Activated T-helper 2 cell treated with anti-CD3 and anti-CD28 coated beads, Interferon-gamma antibody, Interleukin-2, Interleukin-4, amounts not matched to agents 10 μg/mL and 5 μg/mL and 100 μg/mL, durations not matched to agents 14 hours and 24 hours and 36 hours (primary cell): Measurements from ENCODE around the gene STRADB. TPM values are rescaled to one million over a fixed set of nuclear protein-coding genes. Genes with fewer than 3 reads are reported as not detected.
"Not testable (repeated sequence)": the region's sequence is repeated elsewhere in the genome, so short reads cannot be mapped to it uniquely, and the experiment has no call there.

Source experiments
- DNase-seq: peaks from one replicate; pipeline ENCODE4 v3.0.0; 2021; ENCODE audit warnings: low spot score
- H3K27ac Mint-ChIP-seq: one replicate; pipeline ENCODE4 v1.8.0; 2021; ENCODE audit warnings: mixed read lengths
- H3K27me3 Mint-ChIP-seq: one replicate; pipeline ENCODE4 v1.8.0; 2021; ENCODE audit warnings: low read depth, mixed read lengths
- H3K36me3 Mint-ChIP-seq: one replicate; pipeline ENCODE4 v1.8.0; 2021; ENCODE audit warnings: low read depth, mixed read lengths
- H3K4me1 Mint-ChIP-seq: one replicate; pipeline ENCODE4 v1.8.0; 2021; ENCODE audit warnings: low read depth, mixed read lengths
- H3K4me3 Mint-ChIP-seq: one replicate; pipeline ENCODE4 v1.8.0; 2021; ENCODE audit warnings: low read depth, mild to moderate bottlenecking, moderate library complexity, mixed read lengths
- H3K9me3 Mint-ChIP-seq: one replicate; pipeline ENCODE4 v1.8.0; 2021; ENCODE audit warnings: mixed read lengths
- intact Hi-C: fragments of 100-400 bp; cut with micrococcal nuclease; formaldehyde crosslinking; loops from one replicate; pipeline ENCODE4 v1.15.1; 2023
- total RNA-seq: library from RNA; stranded (reverse); gene quantifications from 2 replicates; pipeline ENCODE4 v1.2.3, GENCODE V29; 2022

The STRADB gene
- total RNA-seq, 1 donor from 2014 or later = 20.7 TPM

DNA sequence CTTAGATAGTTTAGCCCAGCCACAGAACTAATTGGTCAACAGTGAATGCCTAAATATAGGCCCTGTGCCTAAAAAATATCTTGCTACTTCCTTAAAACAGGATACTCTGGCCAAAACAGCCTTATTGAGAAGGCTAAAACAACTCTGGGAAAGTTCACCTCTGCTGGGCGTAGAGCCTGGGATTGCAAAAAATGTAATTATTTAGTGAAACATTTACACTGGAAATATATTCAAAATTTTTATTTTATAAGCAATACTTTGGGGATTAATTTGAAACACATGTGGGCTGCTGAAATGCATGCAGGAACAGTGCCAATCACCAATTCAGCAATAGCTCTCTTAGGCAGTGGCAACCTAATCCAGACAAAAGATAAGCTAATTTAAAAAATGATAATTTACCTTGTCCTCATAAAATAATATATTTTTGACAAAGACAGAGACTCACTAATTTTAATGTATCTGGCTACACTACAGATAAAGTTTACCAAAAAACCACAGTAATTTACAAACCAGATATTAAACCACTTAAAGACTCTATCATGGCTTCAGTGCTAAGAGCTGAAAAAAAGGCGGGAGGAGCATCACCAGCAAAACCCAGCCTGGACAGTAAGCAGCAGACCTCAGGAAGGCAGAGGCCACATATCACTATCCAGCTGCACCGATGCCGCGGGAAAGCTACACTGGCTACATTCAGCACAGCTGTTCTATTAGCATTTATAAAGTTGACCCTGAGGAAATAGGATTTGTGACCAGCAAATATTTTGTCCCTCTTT, 18.7 kb upstream of the STRADB start:
- H3K27me3 Mint-ChIP-seq = no peaks in the 10 kb centered on the region
- H3K36me3 Mint-ChIP-seq = peaks cover 37% of the 10 kb centered on the region
- H3K27ac Mint-ChIP-seq = peak overlapping the region; percentile 83
- intact Hi-C loops = loop anchor here (1.0 to 2.0 kb wide), 3 partner anchors 14 to 18 kb away; partner anchors contain the start of genes STRADB and TRAK2
- no peak for DNase-seq
- H3K4me3 Mint-ChIP-seq = peak overlapping the region; percentile 52
- H3K4me1 Mint-ChIP-seq = peaks cover 39% of the 10 kb centered on the region
- H3K9me3 Mint-ChIP-seq = peaks cover 20% of the 10 kb centered on the region

DNA sequence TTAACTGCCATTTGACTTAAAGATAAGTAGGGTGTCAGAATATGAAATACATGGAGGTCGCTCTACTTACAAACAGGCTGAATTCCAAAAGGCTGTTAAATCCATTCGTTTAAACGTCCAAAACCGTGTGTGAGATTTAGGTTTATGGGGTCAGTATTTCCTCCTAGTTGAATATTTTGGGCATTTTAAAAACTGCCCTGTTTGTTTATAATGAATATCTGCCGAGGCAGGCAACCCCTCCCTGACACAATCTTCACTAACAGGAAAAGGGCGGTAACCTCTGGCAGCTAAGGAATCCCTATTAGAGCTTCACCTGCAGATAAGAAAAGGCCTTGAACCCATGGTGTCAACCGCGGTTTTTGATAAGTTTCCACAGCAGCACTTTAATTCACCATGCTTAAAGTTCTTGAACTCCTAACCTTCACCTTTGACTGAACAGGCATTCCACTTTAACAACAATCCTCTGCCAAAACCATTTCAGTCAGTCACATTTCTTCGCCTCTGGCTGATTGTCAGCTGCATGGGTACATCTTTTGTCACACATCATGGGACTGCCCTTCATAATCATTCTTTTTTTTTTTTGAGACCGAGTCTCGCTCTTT, 18.0 kb upstream of the STRADB start:
- H3K27ac Mint-ChIP-seq = peak overlapping the region; percentile 44
- peaks cover 38% of the 10 kb centered on the region for H3K36me3 Mint-ChIP-seq
- peaks cover 13% of the 10 kb centered on the region for H3K9me3 Mint-ChIP-seq
- no peak overlapping the region for H3K4me3 Mint-ChIP-seq
- DNase-seq = no peak
- peaks cover 39% of the 10 kb centered on the region for H3K4me1 Mint-ChIP-seq
- no peaks in the 10 kb centered on the region for H3K27me3 Mint-ChIP-seq
- intact Hi-C loops = loop anchor here (2.0 kb wide), 1 partner anchor 19 kb away; no protein-coding TSS in a partner anchor

DNA sequence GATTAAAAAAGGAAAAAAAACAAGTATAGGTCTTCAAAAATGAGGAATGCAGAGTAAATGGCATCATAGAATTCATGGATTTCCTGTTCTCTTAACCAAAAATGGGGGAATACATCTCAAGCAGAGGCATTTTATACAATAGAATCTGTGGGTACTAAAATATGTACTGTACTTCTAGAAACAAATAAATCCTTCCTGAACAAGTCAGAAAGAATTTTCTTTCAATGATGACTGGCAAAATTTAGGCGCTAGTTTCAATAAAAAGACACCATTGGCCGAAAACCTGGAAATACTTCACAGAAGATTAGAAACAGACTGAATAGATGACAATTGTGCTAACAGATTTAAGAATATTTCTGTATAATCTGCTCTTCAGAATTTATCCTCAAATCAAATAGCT, 15.4 kb upstream of the STRADB start:
- H3K9me3 Mint-ChIP-seq = peaks cover 10% of the 10 kb centered on the region
- H3K4me3 Mint-ChIP-seq = no peak overlapping the region
- H3K27me3 Mint-ChIP-seq = no peaks in the 10 kb centered on the region
- DNase-seq = no peak
- no peak overlapping the region for H3K27ac Mint-ChIP-seq
- intact Hi-C loops = no loop called here
- peaks cover 42% of the 10 kb centered on the region for H3K4me1 Mint-ChIP-seq
- peaks cover 30% of the 10 kb centered on the region for H3K36me3 Mint-ChIP-seq

DNA sequence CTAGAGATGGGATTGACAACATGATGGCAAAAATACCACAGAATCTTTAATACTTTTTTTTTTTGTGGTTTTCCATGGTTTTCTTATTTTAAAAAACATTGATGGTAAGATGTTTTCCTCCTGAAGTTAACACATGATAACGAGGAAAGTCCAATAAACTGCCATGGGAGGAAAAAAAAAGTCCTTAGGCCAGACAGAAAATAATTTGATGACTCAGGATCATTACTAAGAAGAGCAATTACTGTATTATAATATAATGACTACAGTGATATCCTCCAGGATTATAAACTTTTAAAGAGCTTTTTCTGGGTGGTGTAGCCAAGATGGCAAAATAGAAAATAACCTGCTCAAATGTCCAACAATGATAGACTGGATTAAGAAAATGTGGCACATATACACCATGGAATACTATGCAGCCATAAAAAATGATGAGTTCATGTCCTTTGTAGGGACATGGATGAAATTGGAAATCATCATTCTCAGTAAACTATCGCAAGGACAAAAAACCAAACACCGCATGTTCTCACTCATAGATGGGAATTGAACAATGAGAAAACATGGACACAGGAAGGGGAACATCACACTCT, 12.1 kb upstream of the STRADB start:
- H3K4me1 Mint-ChIP-seq = peaks cover 18% of the 10 kb centered on the region
- not testable (repeated sequence) for H3K9me3 Mint-ChIP-seq, H3K4me3 Mint-ChIP-seq

DNA sequence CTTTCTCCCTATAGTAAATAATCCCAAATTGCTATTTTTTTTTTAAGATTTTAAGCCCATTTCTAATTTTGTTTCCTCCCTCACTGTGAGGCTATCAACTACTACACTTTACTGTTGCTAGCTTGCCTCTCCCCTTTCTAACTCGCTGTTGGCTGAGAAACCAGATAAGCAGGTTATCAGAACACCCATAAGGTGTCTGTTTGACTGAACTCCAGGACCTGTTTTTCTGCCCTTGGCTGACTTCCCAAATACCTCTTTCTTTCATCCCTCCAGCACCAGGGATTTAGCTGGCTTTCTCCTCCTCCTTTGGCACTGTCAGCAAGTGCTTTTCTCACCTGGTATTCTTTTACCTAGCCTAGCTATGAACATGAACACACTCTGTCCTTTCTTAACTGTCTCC, 11.4 kb upstream of the STRADB start:
- DNase-seq = no peak
- H3K4me3 Mint-ChIP-seq = no peak overlapping the region
- H3K36me3 Mint-ChIP-seq = peaks cover 24% of the 10 kb centered on the region
- H3K27ac Mint-ChIP-seq = no peak overlapping the region
- peaks cover 13% of the 10 kb centered on the region for H3K4me1 Mint-ChIP-seq
- intact Hi-C loops = no loop called here
- no peaks in the 10 kb centered on the region for H3K27me3 Mint-ChIP-seq
- H3K9me3 Mint-ChIP-seq = peaks cover 6% of the 10 kb centered on the region

More for the DNA sequence above, 12.1 kb upstream of the STRADB start:
- H3K27ac Mint-ChIP-seq, H3K27me3 Mint-ChIP-seq, DNase-seq, intact Hi-C loops: not testable (repeated sequence)
- peaks cover 24% of the 10 kb centered on the region for H3K36me3 Mint-ChIP-seq

DNA sequence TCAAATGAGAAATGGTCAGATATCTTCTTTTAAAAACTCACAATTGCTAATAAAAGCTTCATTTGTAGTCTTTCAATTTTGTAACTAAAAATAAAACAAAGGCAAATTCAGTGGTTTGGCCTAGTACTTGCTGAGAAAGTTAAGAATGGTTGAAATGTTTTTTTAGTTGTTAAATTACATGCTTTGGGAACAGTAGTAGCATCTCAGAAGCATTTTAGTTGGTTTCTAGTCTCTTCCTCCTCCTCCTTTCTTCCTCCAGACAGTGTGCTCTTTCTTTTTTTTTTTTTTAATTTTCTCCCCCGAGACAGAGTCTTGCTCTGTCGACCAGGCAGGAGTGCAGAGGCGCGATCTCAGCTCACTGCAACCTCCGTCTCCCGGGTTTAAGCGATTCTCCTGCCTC, 10.1 kb upstream of the STRADB start:
- peaks cover 22% of the 10 kb centered on the region for H3K4me1 Mint-ChIP-seq
- peaks cover 6% of the 10 kb centered on the region for H3K9me3 Mint-ChIP-seq
- H3K27me3 Mint-ChIP-seq = no peaks in the 10 kb centered on the region
- no peak overlapping the region for H3K27ac Mint-ChIP-seq
- peaks cover 24% of the 10 kb centered on the region for H3K36me3 Mint-ChIP-seq
- intact Hi-C loops = no loop called here
- no peak overlapping the region for H3K4me3 Mint-ChIP-seq
- no peak for DNase-seq

DNA sequence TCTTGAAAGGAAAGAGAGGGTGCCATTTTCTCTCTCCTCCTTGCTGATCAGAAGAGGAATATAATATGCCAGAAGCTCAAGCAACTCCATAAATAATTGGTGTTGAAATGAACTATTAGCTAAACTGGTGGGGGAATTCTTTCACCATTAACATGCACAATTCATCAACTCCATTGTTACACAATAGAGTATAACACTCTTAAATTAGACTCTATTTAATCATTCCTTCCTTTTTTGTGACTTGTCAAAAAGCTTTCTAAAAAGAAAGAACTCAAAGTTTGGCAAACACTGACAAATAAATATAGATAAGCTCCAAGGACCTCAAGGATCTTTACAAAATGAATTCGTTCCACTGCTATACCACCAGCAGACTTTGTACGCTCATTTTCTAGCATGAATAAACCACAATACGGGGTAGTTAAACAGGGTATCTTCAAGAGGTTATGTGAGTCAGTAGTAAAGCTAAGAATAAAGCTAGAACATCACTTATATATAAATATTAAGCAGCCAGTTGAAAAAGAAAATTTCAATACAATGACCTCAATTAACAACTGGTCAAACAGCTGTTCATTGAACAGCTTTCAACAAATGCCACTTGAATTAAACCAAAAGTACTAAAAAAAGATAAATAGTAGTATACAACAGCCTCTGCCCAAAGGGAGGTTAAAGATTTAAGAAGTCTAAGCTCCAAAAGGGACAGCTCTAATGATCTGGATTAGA, 6.6 kb upstream of the STRADB start:
- Mint-ChIP-seq H3K9me3 (peaks cover 6% of the 10 kb centered on the region), H3K27me3 (no peaks in the 10 kb centered on the region), H3K36me3 (peaks cover 20% of the 10 kb centered on the region), H3K4me1 (peaks cover 42% of the 10 kb centered on the region), H3K4me3 (no peak overlapping the region), H3K27ac (no peak overlapping the region)
- intact Hi-C loops = no loop called here
- no peak for DNase-seq

DNA sequence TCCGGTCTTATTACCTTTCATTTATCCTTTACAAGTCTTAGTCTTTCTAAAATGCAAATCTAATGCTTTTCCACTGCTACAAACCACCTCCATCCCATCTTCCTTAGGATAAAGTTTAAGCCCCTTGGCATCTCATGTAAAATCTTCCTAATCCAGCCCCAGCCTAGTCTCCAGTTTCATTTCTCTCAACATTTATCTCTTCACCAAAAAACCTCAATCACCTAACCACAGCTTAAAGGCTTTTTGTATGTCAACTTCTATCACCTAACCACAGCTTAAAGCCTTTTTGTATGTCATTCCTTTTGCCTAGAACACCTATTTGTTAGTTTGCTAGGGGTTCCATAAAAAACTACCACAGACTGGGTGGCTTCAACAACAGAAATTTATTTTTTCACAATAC, 4.5 kb upstream of the STRADB start:
- Mint-ChIP-seq H3K9me3 (no peaks in the 10 kb centered on the region), H3K36me3 (peaks cover 18% of the 10 kb centered on the region), H3K4me1 (peaks cover 39% of the 10 kb centered on the region), H3K27me3 (no peaks in the 10 kb centered on the region), H3K27ac (peak overlapping the region; percentile 2), H3K4me3 (peak overlapping the region; percentile 18)
- no peak for DNase-seq
- intact Hi-C loops = loop anchor here (1.0 to 2.0 kb wide), 3 partner anchors 15 to 40 kb away; no protein-coding TSS in a partner anchor

DNA sequence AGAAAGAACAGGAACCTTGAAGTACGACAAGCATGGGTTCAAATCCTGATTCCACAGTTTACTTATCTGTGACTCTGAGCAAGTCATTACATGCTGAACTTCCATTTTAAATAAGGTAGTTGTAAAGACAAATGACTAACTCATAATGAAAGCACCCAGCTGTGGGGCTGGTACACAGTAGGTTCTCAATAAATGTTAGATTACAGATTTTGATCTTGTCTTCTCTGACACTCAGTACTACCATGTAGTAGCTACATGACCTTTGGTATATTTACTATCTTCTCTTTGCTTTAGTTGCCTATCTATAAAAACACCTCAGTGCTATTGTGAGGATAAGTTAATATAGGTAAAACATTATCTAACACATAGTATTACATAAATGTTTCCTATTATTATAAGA, 3.5 kb upstream of the STRADB start:
- peaks cover 48% of the 10 kb centered on the region for H3K4me1 Mint-ChIP-seq
- no peak for DNase-seq

DNA sequence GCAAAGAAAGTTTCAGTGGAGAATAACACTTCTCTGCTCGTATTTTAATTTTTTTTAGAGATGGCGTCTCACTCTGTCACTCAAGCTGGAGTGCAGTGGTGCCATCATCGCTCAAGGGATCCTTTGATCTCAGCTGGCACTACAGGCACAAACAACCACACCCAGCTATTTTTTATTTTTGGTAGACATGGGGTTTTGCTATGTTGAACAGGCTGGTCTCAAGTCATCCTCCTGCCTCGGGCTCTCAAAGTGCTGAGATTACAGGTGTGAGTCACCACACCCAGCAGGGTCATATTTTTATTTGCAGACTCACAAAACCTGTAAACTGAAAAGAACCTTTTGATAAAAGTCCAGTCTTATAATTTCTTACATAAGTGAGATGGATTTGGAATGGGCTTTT, 2.8 kb upstream of the STRADB start:
- no peak overlapping the region for H3K27ac Mint-ChIP-seq
- H3K36me3 Mint-ChIP-seq = peaks cover 18% of the 10 kb centered on the region
- H3K4me3 Mint-ChIP-seq = peak overlapping the region; percentile 64
- no peak for DNase-seq
- H3K9me3 Mint-ChIP-seq = no peaks in the 10 kb centered on the region
- intact Hi-C loops = no loop called here
- H3K27me3 Mint-ChIP-seq = peaks cover 5% of the 10 kb centered on the region
- H3K4me1 Mint-ChIP-seq = peaks cover 54% of the 10 kb centered on the region

More for the DNA sequence above, 3.5 kb upstream of the STRADB start:
- peaks cover 18% of the 10 kb centered on the region for H3K36me3 Mint-ChIP-seq
- H3K9me3 Mint-ChIP-seq = no peaks in the 10 kb centered on the region
- peak overlapping the region; percentile 76 for H3K27ac Mint-ChIP-seq
- H3K4me3 Mint-ChIP-seq = peak overlapping the region; percentile 56
- intact Hi-C loops = no loop called here
- H3K27me3 Mint-ChIP-seq = no peaks in the 10 kb centered on the region

DNA sequence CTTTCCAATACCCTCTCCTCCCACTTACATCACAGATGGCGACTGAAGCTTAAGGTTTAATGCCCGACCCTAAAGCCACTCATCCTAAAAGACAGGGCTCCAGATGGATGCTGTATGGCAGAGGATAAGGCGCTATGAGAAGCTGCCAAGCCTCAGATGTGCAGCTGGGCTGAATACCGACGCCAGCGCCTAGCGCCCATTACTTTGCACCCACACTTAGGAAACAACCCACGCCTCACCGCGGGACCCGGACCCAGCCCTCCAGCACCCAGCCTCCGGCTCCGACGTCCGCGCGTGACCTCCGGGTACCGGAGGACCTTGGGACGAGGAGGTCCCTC, 617 bp upstream of the STRADB start:
- DNase-seq = no peak
- H3K27me3 Mint-ChIP-seq = peaks cover 8% of the 10 kb centered on the region
- H3K36me3 Mint-ChIP-seq = peaks cover 14% of the 10 kb centered on the region
- no peaks in the 10 kb centered on the region for H3K9me3 Mint-ChIP-seq
- H3K4me3 Mint-ChIP-seq = peak overlapping the region; percentile 92
- intact Hi-C loops = loop anchor here (1.0 to 5.0 kb wide), 10 partner anchors 19 to 581 kb away; partner anchors contain the start of genes ALS2, CASP10, FZD7 and HYCC2
- peaks cover 51% of the 10 kb centered on the region for H3K4me1 Mint-ChIP-seq
- H3K27ac Mint-ChIP-seq = peak overlapping the region; percentile 91

DNA sequence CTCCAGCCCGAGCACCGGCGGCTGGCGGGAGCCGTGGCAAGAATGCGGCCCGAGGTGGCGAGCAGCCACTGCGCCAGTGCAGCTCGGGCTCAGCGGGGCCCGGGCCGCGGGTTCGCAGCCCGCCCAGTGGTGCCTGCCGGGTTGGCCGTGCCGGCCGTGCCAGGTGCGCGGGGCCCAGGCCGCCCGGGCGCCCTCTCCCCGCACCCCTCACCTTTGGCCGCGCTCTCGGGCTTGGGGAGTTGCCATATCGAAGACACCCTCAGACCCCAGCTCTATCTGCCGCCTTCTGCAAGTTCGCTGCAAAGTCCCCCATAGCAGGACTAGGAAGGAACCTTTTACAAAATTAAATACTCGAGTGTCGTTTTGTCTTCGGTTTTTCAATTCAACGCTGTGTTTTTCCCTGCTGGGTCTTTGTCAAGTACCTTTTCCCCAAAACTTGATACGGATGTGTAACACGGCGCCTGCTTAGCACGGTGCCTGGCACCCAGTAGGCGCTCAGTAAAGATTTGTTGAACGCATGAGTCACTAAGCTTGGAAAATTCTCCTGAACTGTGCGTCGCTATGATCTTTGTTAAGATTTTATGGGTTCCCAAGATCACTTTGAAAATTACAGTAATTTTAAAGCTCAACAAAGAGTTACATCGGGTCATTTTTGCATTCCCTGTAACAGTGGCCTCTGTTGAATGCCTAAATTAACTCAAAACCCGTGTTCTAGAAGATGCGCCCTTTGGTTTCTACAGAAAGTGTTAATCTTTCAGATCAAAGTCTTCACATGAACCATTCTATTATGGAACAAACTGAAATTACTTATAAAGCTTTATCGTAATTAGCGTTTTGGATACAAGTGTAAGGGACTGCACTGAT, 750 bp downstream of the STRADB start:
- H3K4me1 Mint-ChIP-seq = peaks cover 39% of the 10 kb centered on the region
- no peaks in the 10 kb centered on the region for H3K9me3 Mint-ChIP-seq
- peaks cover 14% of the 10 kb centered on the region for H3K36me3 Mint-ChIP-seq
- H3K27ac Mint-ChIP-seq = peak overlapping the region; percentile 73
- intact Hi-C loops = loop anchor here (5.0 kb wide), 2 partner anchors 270 to 580 kb away; partner anchors contain the start of genes CASP10 and FZD7
- H3K4me3 Mint-ChIP-seq = peak overlapping the region; percentile 89
- H3K27me3 Mint-ChIP-seq = peaks cover 8% of the 10 kb centered on the region
- DNase-seq = no peak
